Measurements from ENCODE around the gene RXRA.

RXRA gene

GRCh38 chr9:134304690-134305089, 21.6 kb upstream of the RXRA start:
- ChIA-PET CTCF (interaction anchor here (0.7 kb wide), 1 partner anchor 26 kb away, joined by 3 read pairs; no protein-coding TSS in a partner anchor), POLR2A (interaction anchor here (0.6 kb wide), 1 partner anchor 141 kb away, joined by 3 read pairs; no protein-coding TSS in a partner anchor)
- no peaks in the 10 kb centered on the region for H3K9me3 ChIP-seq (ENCODE audit: control insufficient read depth, insufficient read depth, low read depth, low read length)
- H3K4me1 ChIP-seq (ENCODE audit: control insufficient read depth, insufficient read depth, low read length): no peaks in the 10 kb centered on the region
- TF ChIP-seq ZXDB (tag by site-specific recombination; IDR thresholded peaks at IDR 0.05) (peak; percentile 39; the same call in 1 of the 2 replicates), GLIS1 (tag by site-specific recombination; IDR thresholded peaks at IDR 0.05) (0 out of 2 replicates have a peak, but pooled peaks have one; percentile 17), ZNF76 (tag by site-specific recombination; IDR thresholded peaks at IDR 0.05; ENCODE audit: borderline replicate concordance, low read depth) (no peak)
- no peak overlapping the region for H3K27ac ChIP-seq (ENCODE audit: extremely low read depth, low read depth, low read length)
- H3K4me3 ChIP-seq (ENCODE audit: low read depth, low read length): no peak overlapping the region
- H3K36me3 ChIP-seq (ENCODE audit: control insufficient read depth in 2 of 2, insufficient read depth in 1 of 2, low read length in 2 of 2): no peaks in the 10 kb centered on the region

GRCh38 chr9:134305533-134305932, 20.7 kb upstream of the RXRA start:
- Histone ChIP-seq H3K4me3 (ENCODE audit: low read depth, low read length) (no peak overlapping the region), H3K4me1 (ENCODE audit: control insufficient read depth, insufficient read depth, low read length) (no peaks in the 10 kb centered on the region), H3K36me3 (ENCODE audit: control insufficient read depth in 2 of 2, insufficient read depth in 1 of 2, low read length in 2 of 2) (no peaks in the 10 kb centered on the region), H3K9me3 (ENCODE audit: control insufficient read depth, insufficient read depth, low read depth, low read length) (no peaks in the 10 kb centered on the region), H3K27ac (ENCODE audit: extremely low read depth, low read depth, low read length) (no peak overlapping the region)
- CTCF ChIA-PET: no interaction called here
- 0 out of 2 replicates have a peak, but pooled peaks have one; percentile 12 for TF ChIP-seq ZNF785 (tag by site-specific recombination; IDR thresholded peaks at IDR 0.05)
- TF ChIP-seq ZNF148 (tag by site-specific recombination; IDR thresholded peaks at IDR 0.05; ENCODE audit: borderline replicate concordance): 0 out of 2 replicates have a peak, but pooled peaks have one; percentile 51
- no peak for TF ChIP-seq ZNF600 (tag by site-specific recombination; IDR thresholded peaks at IDR 0.05)
- peak; percentile 88 for TF ChIP-seq ZNF521 (tag by site-specific recombination; IDR thresholded peaks at IDR 0.05)
- 0 out of 2 replicates have a peak, but pooled peaks have one; percentile 16 for TF ChIP-seq ZNF548 (tag by site-specific recombination; IDR thresholded peaks at IDR 0.05)
- TF ChIP-seq ZNF621 (tag by site-specific recombination; IDR thresholded peaks at IDR 0.05): no peak
- no peak for TF ChIP-seq KLF10 (tag by site-specific recombination; IDR thresholded peaks at IDR 0.05)
- no peak for TF ChIP-seq ZBTB10 (tag by site-specific recombination; IDR thresholded peaks at IDR 0.05)
- peak; percentile 86; the same call in 1 of the 2 replicates for TF ChIP-seq ZNF776 (tag by site-specific recombination; IDR thresholded peaks at IDR 0.05; ENCODE audit: borderline replicate concordance)
- peak; percentile 47; the same call in 1 of the 2 replicates for TF ChIP-seq ZNF157 (tag by site-specific recombination; IDR thresholded peaks at IDR 0.05)
- no peak for TF ChIP-seq ZEB2 (tag by site-specific recombination; IDR thresholded peaks at IDR 0.05)
- no peak for TF ChIP-seq REST (tag by site-specific recombination; IDR thresholded peaks at IDR 0.05)
- no peak for TF ChIP-seq ZXDB (tag by site-specific recombination; IDR thresholded peaks at IDR 0.05)
- peak; percentile 93 for TF ChIP-seq ZNF513 (tag by site-specific recombination; IDR thresholded peaks at IDR 0.05)
- 0 out of 2 replicates have a peak, but pooled peaks have one; percentile 9 for TF ChIP-seq ZNF239 (tag by site-specific recombination; IDR thresholded peaks at IDR 0.05)
- POLR2A ChIA-PET: no interaction called here

Data from HEK293 (cell line).